Neuron (in vitro differentiated cells): ENCODE data around the gene HAL.

Experiments used
- H2AFZ ChIP-seq: one replicate; pipeline ENCODE4 v1.6.1; 2013; ENCODE audit warnings: low read depth, mild to moderate bottlenecking, inconsistent platforms, low read length, moderate library complexity
- H3K27me3 ChIP-seq: one replicate; pipeline ENCODE4 v1.6.1; 2013; ENCODE audit warnings: low read length; ENCODE audit not compliant: insufficient read depth
- H3K36me3 ChIP-seq: one replicate; pipeline ENCODE4 v1.6.1; 2013; ENCODE audit warnings: low read length; ENCODE audit not compliant: insufficient read depth
- H3K4me1 ChIP-seq: one replicate; pipeline ENCODE4 v1.6.1; 2013; ENCODE audit warnings: low read length; ENCODE audit not compliant: insufficient read depth
- H3K4me3 ChIP-seq: 2 replicates; pipeline ENCODE4 v1.5.1; 2013; ENCODE audit warnings: mild to moderate bottlenecking, low read length, moderate library complexity
- H3K9me3 ChIP-seq: one replicate; pipeline ENCODE4 v1.6.1; 2013; ENCODE audit warnings: low read length

Gene HAL

DNA sequence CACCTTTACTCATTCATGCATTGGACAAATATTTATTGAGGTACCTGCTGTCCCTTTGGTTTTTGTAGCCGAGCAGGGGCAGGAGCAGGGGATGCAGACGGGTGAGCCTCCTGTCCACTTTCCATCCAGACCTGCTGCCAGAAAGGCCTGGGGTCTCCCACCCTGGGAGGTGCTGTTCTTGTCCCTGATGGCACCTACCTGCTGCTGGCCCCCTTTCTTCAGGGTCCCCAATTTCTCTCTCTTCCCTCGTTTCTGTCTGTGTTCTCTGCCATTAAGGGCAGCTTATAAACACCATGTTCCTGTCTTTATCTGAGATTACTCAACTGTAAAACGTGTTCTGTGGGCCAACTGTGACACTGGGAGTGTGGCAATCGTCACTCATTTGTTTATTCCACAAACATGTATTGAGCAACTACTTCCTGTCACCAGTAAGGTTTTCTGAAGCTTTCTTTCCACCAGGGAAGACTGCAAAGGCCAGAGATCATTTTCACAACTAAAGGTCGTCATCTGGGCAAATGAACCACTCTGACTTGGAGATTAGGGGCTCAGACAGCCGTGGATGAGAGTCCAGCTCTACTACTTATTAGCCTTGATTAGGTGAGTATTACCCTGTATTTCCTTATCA is at the start of gene HAL:
Gene HAL, minus strand, starts transcription at position 311 of the 625 bp plus-strand sequence. CDS start 434 bp downstream, outside the sequence.
- Histone ChIP-seq H3K36me3 (no peaks in the 10 kb centered on the region), H3K4me1 (no peaks in the 10 kb centered on the region), H3K9me3 (no peaks in the 10 kb centered on the region), H2AFZ (no peak within 1 kb of the TSS), H3K27me3 (no peaks in the 10 kb centered on the region), H3K4me3 (no peak within 1 kb of the TSS)

DNA sequence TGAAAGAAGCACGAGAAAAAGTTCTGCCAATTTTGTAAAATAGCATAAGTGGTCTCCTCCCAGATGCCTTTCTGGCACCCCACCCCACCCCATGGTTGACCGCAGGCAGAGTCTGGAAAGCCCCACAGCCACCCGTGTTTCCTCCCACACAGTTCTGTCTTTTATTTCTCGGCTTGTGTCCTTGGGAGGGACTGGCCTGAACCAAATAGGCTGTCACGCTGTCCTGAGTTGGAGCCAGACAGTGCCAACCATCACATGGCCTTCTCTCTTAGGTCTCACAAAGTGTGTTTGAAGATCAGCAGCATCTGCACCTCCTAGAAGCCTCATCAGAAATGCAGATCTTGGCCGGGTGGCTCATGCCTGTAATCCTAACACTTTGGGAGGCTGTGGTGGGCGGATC is 49.4 kb upstream of the HAL start:
- Histone ChIP-seq H3K9me3 (no peaks in the 10 kb centered on the region), H2AFZ (no peak overlapping the region), H3K4me3 (no peak overlapping the region), H3K36me3 (no peaks in the 10 kb centered on the region), H3K27me3 (no peaks in the 10 kb centered on the region), H3K4me1 (no peaks in the 10 kb centered on the region)

- Histone ChIP-seq H3K9me3 (no peaks in the 10 kb centered on the region), H3K36me3 (no peaks in the 10 kb centered on the region), H3K4me3 (no peak overlapping the region), H3K4me1 (no peaks in the 10 kb centered on the region), H3K27me3 (no peaks in the 10 kb centered on the region), H2AFZ (no peak overlapping the region)
Measured at GRCh38 chr12:96044943-96045290, 48.8 kb upstream of the HAL start.

DNA sequence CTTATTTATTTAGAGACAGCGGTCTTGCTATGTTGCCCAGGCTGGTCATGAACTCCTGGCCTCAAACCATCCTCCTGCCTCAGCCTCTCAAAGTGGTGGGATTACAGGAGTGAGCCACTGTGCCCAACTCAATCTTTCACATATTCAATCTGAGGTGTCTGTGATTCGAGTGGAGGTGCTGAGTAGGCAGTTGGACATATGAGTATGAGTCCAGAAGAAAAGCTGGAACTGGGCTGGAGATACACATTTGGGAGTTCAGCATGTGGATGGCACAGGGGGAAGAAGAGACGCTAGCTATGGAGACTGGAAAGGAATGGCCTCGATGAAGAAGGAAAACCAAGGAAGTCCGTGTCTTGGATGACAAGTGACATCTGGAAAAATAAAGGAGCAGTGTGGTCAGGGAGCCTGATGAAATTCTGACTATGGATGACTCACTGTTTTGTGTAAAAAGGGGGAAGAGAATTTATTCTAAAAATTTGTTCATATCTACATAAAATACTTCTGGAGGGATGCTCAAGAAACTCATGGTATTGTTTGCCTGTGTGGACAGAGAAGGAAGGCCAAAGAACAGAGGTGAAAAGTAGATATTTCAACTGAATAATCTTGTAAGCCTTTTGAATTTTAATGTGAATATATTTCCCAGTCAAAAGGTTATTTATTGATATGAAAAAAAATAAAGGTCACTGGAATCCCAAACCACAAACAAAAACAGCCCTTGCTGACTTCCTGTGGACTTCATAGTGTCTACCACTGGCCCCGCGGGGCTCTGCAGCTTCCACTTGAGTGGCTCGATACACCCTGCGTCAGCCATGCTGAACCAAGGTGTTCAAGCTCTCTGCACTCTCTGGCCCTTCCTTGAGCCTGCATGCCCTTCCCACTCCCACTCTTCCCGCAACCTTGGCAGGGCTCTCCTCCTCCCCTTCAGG is 48.1 kb upstream of the HAL start:
- no peak overlapping the region for H3K4me3 ChIP-seq
- H3K9me3 ChIP-seq, result no peaks in the 10 kb centered on the region
- H3K4me1 ChIP-seq, result no peaks in the 10 kb centered on the region
- H2AFZ ChIP-seq, result no peak overlapping the region
- no peaks in the 10 kb centered on the region for H3K36me3 ChIP-seq
- H3K27me3 ChIP-seq, result no peaks in the 10 kb centered on the region

GRCh38 chr12:96041181-96041580 is 45.0 kb upstream of the HAL start:
- Histone ChIP-seq H3K27me3 (no peaks in the 10 kb centered on the region), H3K36me3 (no peaks in the 10 kb centered on the region), H3K4me1 (no peaks in the 10 kb centered on the region), H3K4me3 (no peak overlapping the region), H2AFZ (no peak overlapping the region), H3K9me3 (no peaks in the 10 kb centered on the region)

DNA sequence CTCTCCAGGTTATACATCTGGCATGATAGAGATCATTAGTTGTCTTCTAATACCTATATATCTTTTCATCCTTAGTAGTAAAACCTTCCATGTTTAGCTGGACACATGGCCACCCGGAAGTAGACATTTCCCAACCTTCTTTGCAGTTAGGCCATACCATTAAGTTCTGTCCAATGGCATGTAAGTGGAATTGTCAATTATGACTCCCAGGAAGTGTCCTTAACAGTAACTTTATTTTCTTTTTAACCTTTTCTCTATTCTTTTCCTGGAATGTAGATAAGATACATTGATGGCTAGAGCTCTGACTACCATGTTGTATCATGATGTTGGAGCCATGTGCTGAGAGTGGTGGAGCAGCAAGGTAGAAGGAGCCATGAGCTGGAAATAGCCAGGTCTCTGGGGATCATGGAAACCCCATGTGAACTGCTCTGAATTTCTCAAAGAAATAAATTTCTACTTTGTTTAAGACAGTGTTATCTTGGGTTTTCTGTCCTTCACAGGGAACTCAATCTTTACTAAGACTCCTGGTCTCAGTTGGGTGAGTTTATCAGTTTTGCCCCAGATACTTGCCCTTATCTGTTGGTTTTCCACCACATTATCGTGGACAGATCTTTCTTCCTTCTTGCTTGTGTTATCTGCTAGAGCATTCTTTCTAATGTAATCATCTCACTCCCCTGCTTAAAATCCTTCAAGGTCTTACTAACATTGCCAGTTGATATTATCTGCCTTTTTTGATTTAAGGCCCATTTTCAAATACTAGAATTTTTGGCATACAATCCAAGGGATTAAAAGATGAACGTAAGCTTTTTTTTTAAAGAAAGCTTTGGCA is 44.4 kb upstream of the HAL start:
- no peaks in the 10 kb centered on the region for H3K4me1 ChIP-seq
- no peaks in the 10 kb centered on the region for H3K9me3 ChIP-seq
- H2AFZ ChIP-seq, result no peak overlapping the region
- no peak overlapping the region for H3K4me3 ChIP-seq
- no peaks in the 10 kb centered on the region for H3K27me3 ChIP-seq
- H3K36me3 ChIP-seq, result no peaks in the 10 kb centered on the region

- Histone ChIP-seq H3K4me3 (no peak overlapping the region), H2AFZ (no peak overlapping the region), H3K9me3 (no peaks in the 10 kb centered on the region), H3K4me1 (no peaks in the 10 kb centered on the region), H3K27me3 (no peaks in the 10 kb centered on the region), H3K36me3 (no peaks in the 10 kb centered on the region)
Measured at GRCh38 chr12:96039516-96039915, 43.4 kb upstream of the HAL start.

DNA sequence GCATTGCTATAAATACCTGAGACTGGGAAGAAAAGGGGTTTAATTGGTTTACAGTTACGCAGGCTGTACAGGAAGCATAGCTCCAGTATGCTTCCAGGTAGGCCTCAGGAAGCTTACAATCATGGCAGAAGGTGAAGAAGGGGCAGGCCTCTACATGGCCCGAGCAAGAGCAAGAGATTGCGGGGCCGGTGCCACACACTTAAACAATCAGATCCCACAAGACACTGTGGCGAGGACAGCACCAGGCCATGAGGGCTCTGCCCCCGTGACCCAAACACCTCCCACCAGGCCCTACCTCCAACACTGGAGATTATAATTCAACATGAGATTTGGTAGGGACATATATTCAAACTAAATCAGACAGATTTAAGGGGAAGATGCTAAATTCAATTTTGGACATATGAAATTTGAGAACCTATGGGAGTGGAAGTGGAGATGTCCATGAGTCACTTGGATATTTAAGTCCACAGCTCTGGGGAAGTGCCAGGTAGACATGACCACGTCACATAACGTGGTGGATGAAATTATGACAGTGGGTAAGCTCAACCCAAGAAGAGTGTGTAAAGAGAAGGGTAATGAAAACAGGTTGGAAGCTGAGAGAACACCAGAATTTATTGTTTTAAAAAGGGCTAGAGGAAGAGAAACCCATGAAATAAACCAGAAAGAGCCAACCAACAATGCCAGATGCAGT is 40.8 kb upstream of the HAL start:
- Histone ChIP-seq H3K4me1 (peaks cover 3% of the 10 kb centered on the region), H3K36me3 (no peaks in the 10 kb centered on the region), H3K9me3 (no peaks in the 10 kb centered on the region), H3K4me3 (no peak overlapping the region), H2AFZ (peak overlapping the region; percentile 78), H3K27me3 (no peaks in the 10 kb centered on the region)

- Histone ChIP-seq H3K27me3 (no peaks in the 10 kb centered on the region), H3K36me3 (no peaks in the 10 kb centered on the region), H2AFZ (peak within 1 kb of the TSS; percentile 78), H3K4me3 (peak within 1 kb of the TSS; percentile 92), H3K4me1 (peaks cover 3% of the 10 kb centered on the region), H3K9me3 (no peaks in the 10 kb centered on the region)
Measured at GRCh38 chr12:96035283-96036236, 39.4 kb upstream of the HAL start, which contains the start of gene LTA4H. TSS of gene LTA4H (minus strand) at chr12:96035587. CDS start at chr12:96035519, 68 bp downstream.

- H3K27me3 ChIP-seq, result no peaks in the 10 kb centered on the region
- H2AFZ ChIP-seq, result peak overlapping the region; percentile 78
- H3K4me1 ChIP-seq, result peaks cover 3% of the 10 kb centered on the region
- peak overlapping the region; percentile 92 for H3K4me3 ChIP-seq
- no peaks in the 10 kb centered on the region for H3K36me3 ChIP-seq
- no peaks in the 10 kb centered on the region for H3K9me3 ChIP-seq
Measured at GRCh38 chr12:96034621-96035282, 38.6 kb upstream of the HAL start.

GRCh38 chr12:96033549-96034389 is 37.6 kb upstream of the HAL start:
- H3K9me3 ChIP-seq, result no peaks in the 10 kb centered on the region
- H3K4me1 ChIP-seq, result peaks cover 3% of the 10 kb centered on the region
- H3K4me3 ChIP-seq, result peak overlapping the region; percentile 92
- H3K27me3 ChIP-seq, result no peaks in the 10 kb centered on the region
- H2AFZ ChIP-seq, result peak overlapping the region; percentile 78
- no peaks in the 10 kb centered on the region for H3K36me3 ChIP-seq
